ENCODE measurements around the gene FBXO11.

FBXO11 gene

GRCh38 chr2:47849368-47849767 is 56.9 kb downstream of the FBXO11 start:
- DNase-seq: no peak

GRCh38 chr2:47844162-47844561 is 62.1 kb downstream of the FBXO11 start:
- no peak for DNase-seq

- no peak for DNase-seq
Measured at GRCh38 chr2:47843407-47843806, 62.9 kb downstream of the FBXO11 start.

- no peak for DNase-seq
Measured at GRCh38 chr2:47842846-47843245, 63.5 kb downstream of the FBXO11 start.

GRCh38 chr2:47838686-47839085 is 67.6 kb downstream of the FBXO11 start:
- DNase-seq: no peak

GRCh38 chr2:47838249-47838648 is 68.0 kb downstream of the FBXO11 start:
- no peak for DNase-seq

GRCh38 chr2:47833516-47833968 is 72.8 kb downstream of the FBXO11 start:
- DNase-seq: no peak

GRCh38 chr2:47822518-47822917 is 83.8 kb downstream of the FBXO11 start:
- no peak for DNase-seq

- DNase-seq: no peak
Measured at GRCh38 chr2:47819834-47820233, 86.5 kb downstream of the FBXO11 start.

GRCh38 chr2:47818777-47819176 is 87.5 kb downstream of the FBXO11 start:
- DNase-seq: no peak

- no peak for DNase-seq
Measured at GRCh38 chr2:47815764-47816163, 90.5 kb downstream of the FBXO11 start.

- DNase-seq: no peak
Measured at GRCh38 chr2:47811668-47812067, 94.6 kb downstream of the FBXO11 start.

- DNase-seq: no peak
Measured at GRCh38 chr2:47810850-47811249, 95.4 kb downstream of the FBXO11 start.

GRCh38 chr2:47809903-47810302 is 96.4 kb downstream of the FBXO11 start:
- no peak for DNase-seq

- DNase-seq: no peak
Measured at GRCh38 chr2:47808614-47809013, 97.7 kb downstream of the FBXO11 start.

GRCh38 chr2:47805850-47806249 is 100.4 kb downstream of the FBXO11 start:
- DNase-seq: no peak

- DNase-seq: no peak
Measured at GRCh38 chr2:47803770-47804169, 102.5 kb downstream of the FBXO11 start.

GRCh38 chr2:47803363-47803762 is 102.9 kb downstream of the FBXO11 start:
- no peak for DNase-seq

GRCh38 chr2:47801118-47801517 is 105.2 kb downstream of the FBXO11 start:
- no peak for DNase-seq

- DNase-seq: no peak
Measured at GRCh38 chr2:47799031-47799609, 107.2 kb downstream of the FBXO11 start.

- DNase-seq: peak in 1 of 2 donors; percentile 31
Measured at GRCh38 chr2:47798631-47799030, 107.7 kb downstream of the FBXO11 start.

GRCh38 chr2:47796090-47796697 is 110.1 kb downstream of the FBXO11 start:
- DNase-seq: no peak

GRCh38 chr2:47785986-47786385 is 120.3 kb downstream of the FBXO11 start:
- DNase-seq: no peak

- no peak for DNase-seq
Measured at GRCh38 chr2:47784352-47784851, 121.9 kb downstream of the FBXO11 start.

Measured in CD4-positive, alpha-beta T cell treated with Interferon alpha-2 for 1 hour (primary cell).